ENCODE measurements around the gene TAB2.

GRCh38 chr6:149438855-149439254 lies 121.3 kb downstream of the TAB2 start:
- TF ChIP-seq CTCF (IDR thresholded peaks at IDR 0.05), result no peak
- no peak for TF ChIP-seq EZH2 (IDR thresholded peaks at IDR 0.05; ENCODE audit: borderline replicate concordance, insufficient read depth, low read depth, low read length, poor library complexity, severe bottlenecking)
